ENCODE results near the gene ST3GAL3. TPM values are rescaled to one million over a fixed set of nuclear protein-coding genes. Genes with fewer than 3 reads are reported as not detected.

Gene ST3GAL3
- total RNA-seq, 6 experiments from 2014 or later: 6.4 to 14.2 (median 12.0) TPM

- no peak overlapping the region for H3K4me3 ChIP-seq
- TF ChIP-seq POLR2A (IDR thresholded peaks at IDR 0.05) (no peak), CTCF (IDR thresholded peaks at IDR 0.05) (no peak)
- no peaks in the 10 kb centered on the region for H3K4me1 ChIP-seq
- H3K9me3 ChIP-seq: no peaks in the 10 kb centered on the region
- no peak overlapping the region for H3K27ac ChIP-seq
- no peak for ATAC-seq
- H3K36me3 ChIP-seq: no peaks in the 10 kb centered on the region
- intact Hi-C loops (cut with DNase I): no loop called here
- no peaks in the 10 kb centered on the region for H3K27me3 ChIP-seq
- 100% methylated on average over 4 of the region's 4 CpGs for WGBS (ENCODE audit: insufficient coverage, low coverage, low lambda C conversion rate, missing lambda C conversion rate)
- DNase-seq: no peak
Observed at GRCh38 chr1:43882763-43883162, 175.4 kb downstream of the ST3GAL3 start.

- Histone ChIP-seq H3K27me3 (no peaks in the 10 kb centered on the region), H3K36me3 (no peaks in the 10 kb centered on the region), H3K4me3 (no peak overlapping the region), H3K4me1 (no peaks in the 10 kb centered on the region), H3K27ac (no peak overlapping the region), H3K9me3 (no peaks in the 10 kb centered on the region)
- no peak for TF ChIP-seq POLR2A (IDR thresholded peaks at IDR 0.05)
- no peak for TF ChIP-seq CTCF (IDR thresholded peaks at IDR 0.05)
- ATAC-seq: no peak
- DNase-seq: no peak
- intact Hi-C loops (cut with DNase I): no loop called here
- 83% methylated on average over 3 of the region's 4 CpGs for WGBS (ENCODE audit: insufficient coverage, low coverage, low lambda C conversion rate, missing lambda C conversion rate)
Observed at GRCh38 chr1:43883321-43883720, 176.0 kb downstream of the ST3GAL3 start.

- no peak overlapping the region for H3K4me3 ChIP-seq
- 95% methylated on average over 2 of the region's 12 CpGs for WGBS (ENCODE audit: insufficient coverage, low coverage, low lambda C conversion rate, missing lambda C conversion rate)
- no peaks in the 10 kb centered on the region for H3K4me1 ChIP-seq
- H3K27ac ChIP-seq: no peak overlapping the region
- no peaks in the 10 kb centered on the region for H3K27me3 ChIP-seq
- ATAC-seq (no peak), DNase-seq (no peak)
- TF ChIP-seq CTCF (IDR thresholded peaks at IDR 0.05): no peak
- TF ChIP-seq POLR2A (IDR thresholded peaks at IDR 0.05): no peak
- intact Hi-C loops (cut with DNase I): no loop called here
- no peaks in the 10 kb centered on the region for H3K36me3 ChIP-seq
- no peaks in the 10 kb centered on the region for H3K9me3 ChIP-seq
Observed at GRCh38 chr1:43885279-43885801, 178.0 kb downstream of the ST3GAL3 start.

- no peaks in the 10 kb centered on the region for H3K9me3 ChIP-seq
- no peak overlapping the region for H3K4me3 ChIP-seq
- no peaks in the 10 kb centered on the region for H3K27me3 ChIP-seq
- DNase-seq (no peak), ATAC-seq (no peak)
- no peak overlapping the region for H3K27ac ChIP-seq
- intact Hi-C loops (cut with DNase I): no loop called here
- no peaks in the 10 kb centered on the region for H3K4me1 ChIP-seq
- no peaks in the 10 kb centered on the region for H3K36me3 ChIP-seq
- TF ChIP-seq POLR2A (IDR thresholded peaks at IDR 0.05) (no peak), CTCF (IDR thresholded peaks at IDR 0.05) (no peak)
Observed at GRCh38 chr1:43887748-43888147, 180.4 kb downstream of the ST3GAL3 start.

GRCh38 chr1:43890815-43891214 is 183.5 kb downstream of the ST3GAL3 start:
- Histone ChIP-seq H3K27ac (no peak overlapping the region), H3K36me3 (no peaks in the 10 kb centered on the region), H3K27me3 (no peaks in the 10 kb centered on the region), H3K4me3 (no peak overlapping the region), H3K9me3 (no peaks in the 10 kb centered on the region), H3K4me1 (no peaks in the 10 kb centered on the region)
- no peak for TF ChIP-seq CTCF (IDR thresholded peaks at IDR 0.05)
- TF ChIP-seq POLR2A (IDR thresholded peaks at IDR 0.05): no peak
- intact Hi-C loops (cut with DNase I): no loop called here
- ATAC-seq (no peak), DNase-seq (no peak)
- 100% methylated on average over 4 of the region's 5 CpGs for WGBS (ENCODE audit: insufficient coverage, low coverage, low lambda C conversion rate, missing lambda C conversion rate)

All from right lobe of liver (tissue), 6 donors.